Esophagus squamous epithelium (tissue), 4 donors: Measurements from ENCODE around the gene CRYAA.
"Not testable (repeated sequence)": the region's sequence is repeated elsewhere in the genome, so short reads cannot be mapped to it uniquely, and the experiment has no call there.

Experiments used
- CTCF ChIP-seq, 6 experiments: fragments of 450-650 bp in 4 of 6; fragments of 200-600 bp in 2 of 6; sonication (generic) in 2 of 6; IDR thresholded peaks; one replicate each; pipeline ENCODE4 v1.5.1; 2016 to 2019; ENCODE audit warnings: antibody characterized with exemption in 6 of 6, mild to moderate bottlenecking in 4 of 6, moderate library complexity in 4 of 6
- POLR2A ChIP-seq, 4 donors: fragments of 450-650 bp; IDR thresholded peaks; one replicate each; pipeline ENCODE4 v1.6.1; 2017; ENCODE audit warnings: antibody characterized with exemption in 4 of 4, mild to moderate bottlenecking in 4 of 4, moderate library complexity in 3 of 4

GRCh38 chr21:43147999-43148398 is 20.8 kb upstream of the CRYAA start:
- not testable (repeated sequence) for TF ChIP-seq POLR2A, CTCF (IDR thresholded peaks at IDR 0.05)
